Neural crest cell (in vitro differentiated cells): ENCODE results near the gene SLC6A19. TPM values are rescaled to one million over a fixed set of nuclear protein-coding genes. Genes with fewer than 3 reads are reported as not detected.
"Not testable (repeated sequence)": the region's sequence is repeated elsewhere in the genome, so short reads cannot be mapped to it uniquely, and the experiment has no call there.

Experiments
- DNase-seq: peaks from one replicate; pipeline ENCODE4 v3.0.0; 2021; ENCODE audit warnings: low read depth, mixed read lengths, low spot score
- H3K27ac Mint-ChIP-seq: one replicate; pipeline ENCODE4 v1.8.0; 2021; ENCODE audit warnings: mild to moderate bottlenecking, mixed read lengths; ENCODE audit not compliant: unreplicated experiment
- H3K27me3 Mint-ChIP-seq: 2 replicates; pipeline ENCODE4 v1.8.0; 2021; ENCODE audit warnings: low read depth, mild to moderate bottlenecking, mixed read lengths
- H3K36me3 Mint-ChIP-seq: 2 replicates; pipeline ENCODE4 v1.8.0; 2021; ENCODE audit warnings: low read depth, mild to moderate bottlenecking, mixed read lengths
- H3K4me1 Mint-ChIP-seq: 2 replicates; pipeline ENCODE4 v1.8.0; 2021; ENCODE audit warnings: mixed read lengths
- H3K4me3 Mint-ChIP-seq: one replicate; pipeline ENCODE4 v1.8.0; 2021; ENCODE audit warnings: mild to moderate bottlenecking, mixed read lengths
- H3K9me3 Mint-ChIP-seq: 2 replicates; pipeline ENCODE4 v1.8.0; 2021; ENCODE audit warnings: mixed read lengths
- total RNA-seq: library from RNA; stranded (reverse); gene quantifications from 2 replicates; pipeline ENCODE4 v1.2.1, GENCODE V29; 2021
- TF ChIP-seq, protein P1 (sequence below): fragments of 200-600 bp; sonication (generic); conservative IDR thresholded peaks from 2 replicates; pipeline ENCODE4 v1.5.0; 2021; ENCODE audit warnings: antibody characterized with exemption, mild to moderate bottlenecking

SLC6A19 gene
- total RNA-seq, 1 donor from 2014 or later, result not detected

DNA sequence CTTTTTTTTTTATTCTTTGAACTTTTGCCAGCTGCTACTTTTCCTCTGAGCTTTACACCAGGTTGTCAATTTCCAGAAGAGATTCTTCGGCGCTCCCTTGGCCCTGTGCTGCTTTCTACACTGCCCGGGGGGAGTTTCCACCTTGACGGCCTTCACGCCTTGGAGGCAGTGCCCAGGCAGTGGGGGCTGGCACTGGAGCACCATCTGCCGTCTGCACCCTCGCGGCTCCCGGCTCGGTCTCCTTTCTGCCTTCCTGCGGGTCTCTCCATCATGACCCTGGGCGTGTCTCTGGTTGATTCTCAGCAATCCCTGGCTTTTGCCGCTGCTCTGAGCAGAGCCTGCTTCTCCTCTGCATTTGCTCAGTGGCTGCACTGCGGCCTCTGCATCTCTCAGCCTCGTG lies 26.7 kb downstream of the SLC6A19 start:
- DNase-seq, result no peak
- no peaks in the 10 kb centered on the region for H3K9me3 Mint-ChIP-seq
- no peaks in the 10 kb centered on the region for H3K4me1 Mint-ChIP-seq
- no peaks in the 10 kb centered on the region for H3K27me3 Mint-ChIP-seq
- TF ChIP-seq, protein P1, sequence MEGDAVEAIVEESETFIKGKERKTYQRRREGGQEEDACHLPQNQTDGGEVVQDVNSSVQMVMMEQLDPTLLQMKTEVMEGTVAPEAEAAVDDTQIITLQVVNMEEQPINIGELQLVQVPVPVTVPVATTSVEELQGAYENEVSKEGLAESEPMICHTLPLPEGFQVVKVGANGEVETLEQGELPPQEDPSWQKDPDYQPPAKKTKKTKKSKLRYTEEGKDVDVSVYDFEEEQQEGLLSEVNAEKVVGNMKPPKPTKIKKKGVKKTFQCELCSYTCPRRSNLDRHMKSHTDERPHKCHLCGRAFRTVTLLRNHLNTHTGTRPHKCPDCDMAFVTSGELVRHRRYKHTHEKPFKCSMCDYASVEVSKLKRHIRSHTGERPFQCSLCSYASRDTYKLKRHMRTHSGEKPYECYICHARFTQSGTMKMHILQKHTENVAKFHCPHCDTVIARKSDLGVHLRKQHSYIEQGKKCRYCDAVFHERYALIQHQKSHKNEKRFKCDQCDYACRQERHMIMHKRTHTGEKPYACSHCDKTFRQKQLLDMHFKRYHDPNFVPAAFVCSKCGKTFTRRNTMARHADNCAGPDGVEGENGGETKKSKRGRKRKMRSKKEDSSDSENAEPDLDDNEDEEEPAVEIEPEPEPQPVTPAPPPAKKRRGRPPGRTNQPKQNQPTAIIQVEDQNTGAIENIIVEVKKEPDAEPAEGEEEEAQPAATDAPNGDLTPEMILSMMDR, result no peak
- no peaks in the 10 kb centered on the region for H3K36me3 Mint-ChIP-seq
- no peak overlapping the region for H3K27ac Mint-ChIP-seq
- no peak overlapping the region for H3K4me3 Mint-ChIP-seq

DNA sequence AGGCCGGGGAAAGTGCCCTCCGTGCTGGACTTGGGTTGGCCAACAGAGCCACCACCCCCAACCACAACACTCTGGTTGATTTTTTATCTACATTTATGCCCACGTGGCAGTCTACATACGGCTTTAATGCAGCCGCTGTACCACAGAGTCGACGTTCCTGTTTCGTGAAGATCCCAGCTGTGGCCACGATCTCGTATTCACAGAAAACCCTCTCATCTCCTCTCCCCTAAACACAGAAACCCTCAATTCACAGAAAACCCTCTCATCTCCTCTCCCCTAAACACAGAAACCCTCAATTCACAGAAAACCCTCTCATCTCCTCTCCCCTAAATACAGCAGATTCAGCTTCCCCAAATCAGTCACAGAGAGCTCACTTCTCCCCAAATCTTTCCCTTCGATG lies 27.6 kb downstream of the SLC6A19 start:
- H3K4me1 Mint-ChIP-seq, H3K4me3 Mint-ChIP-seq, H3K36me3 Mint-ChIP-seq, DNase-seq, H3K9me3 Mint-ChIP-seq, H3K27me3 Mint-ChIP-seq: not testable (repeated sequence)
- H3K27ac Mint-ChIP-seq, result peak overlapping the region; percentile 57

DNA sequence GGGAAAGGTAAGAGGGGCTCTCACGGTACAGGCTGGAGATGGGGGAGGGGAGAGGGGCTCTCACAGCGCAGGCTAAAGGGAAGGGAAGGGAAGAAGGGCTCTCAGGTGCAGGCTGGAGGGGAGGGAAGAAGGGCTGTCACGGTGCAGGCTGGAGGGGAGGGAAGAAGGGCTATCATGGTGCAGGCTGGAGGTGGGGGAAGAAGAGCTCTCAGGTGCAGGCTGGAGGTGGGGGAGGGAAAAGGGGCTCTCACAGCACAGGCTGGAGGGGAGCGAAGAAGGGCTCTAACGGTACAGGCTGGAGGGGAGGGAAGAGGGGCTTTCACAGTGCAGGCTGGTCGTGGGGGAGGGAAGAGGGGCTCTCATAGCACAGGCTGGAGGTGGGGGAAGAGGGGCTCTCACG lies 28.4 kb downstream of the SLC6A19 start:
- Mint-ChIP-seq H3K4me3 (no peak overlapping the region), H3K27me3 (no peaks in the 10 kb centered on the region), H3K36me3 (no peaks in the 10 kb centered on the region), H3K4me1 (no peaks in the 10 kb centered on the region), H3K9me3 (no peaks in the 10 kb centered on the region), H3K27ac (no peak overlapping the region)
- DNase-seq, result no peak
- TF ChIP-seq, protein P1, result no peak

DNA sequence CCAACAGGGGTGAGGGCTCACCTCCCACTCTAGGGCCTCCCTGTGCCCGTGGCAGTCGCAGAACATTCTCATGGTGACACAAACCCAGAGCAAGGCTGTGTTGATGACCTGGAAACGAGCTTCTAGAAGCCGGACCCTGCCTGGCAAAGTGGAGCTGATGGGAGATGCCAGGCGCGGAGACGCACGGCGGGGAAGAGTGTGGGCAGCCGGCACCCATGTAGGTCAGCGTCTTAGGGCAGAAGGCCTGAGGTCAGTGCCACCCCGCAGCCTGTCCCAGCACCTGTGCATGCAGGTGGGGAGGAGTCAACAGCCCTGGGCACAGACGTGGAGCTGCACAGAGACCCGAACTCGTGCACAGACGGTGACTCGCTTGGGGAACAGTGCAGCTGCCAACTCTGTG lies 29.2 kb downstream of the SLC6A19 start:
- no peak overlapping the region for H3K4me3 Mint-ChIP-seq

DNA sequence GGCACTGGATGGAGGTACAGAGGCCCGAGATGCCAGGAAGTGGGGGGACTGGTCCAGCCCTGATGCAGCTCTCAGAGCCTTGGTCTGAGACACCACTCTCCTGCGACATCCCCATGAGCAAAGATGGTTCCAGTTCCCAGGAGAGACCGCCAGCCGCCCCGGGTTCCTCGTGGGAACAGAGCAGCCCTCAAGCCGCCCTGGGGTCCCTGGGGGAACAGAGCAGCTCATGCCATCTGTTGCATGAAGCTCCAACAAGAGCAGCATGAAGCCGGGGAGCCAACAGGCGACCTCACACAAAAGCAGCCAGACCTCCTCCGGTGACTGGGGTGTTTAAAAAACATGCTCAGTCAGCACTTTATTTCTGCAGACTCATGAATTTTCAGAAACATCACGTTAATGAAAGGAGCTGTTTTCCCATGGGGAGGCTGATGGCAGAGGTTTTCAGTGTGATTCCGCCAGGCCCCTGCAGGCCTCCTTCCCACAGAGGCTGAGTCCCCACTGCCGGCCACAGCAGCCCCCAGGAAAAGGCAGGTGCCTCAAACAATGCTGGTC lies 30.0 kb downstream of the SLC6A19 start:
- no peak for DNase-seq
- Mint-ChIP-seq H3K9me3 (no peaks in the 10 kb centered on the region), H3K36me3 (no peaks in the 10 kb centered on the region), H3K27me3 (no peaks in the 10 kb centered on the region), H3K4me3 (no peak overlapping the region), H3K4me1 (no peaks in the 10 kb centered on the region), H3K27ac (no peak overlapping the region)
- TF ChIP-seq, protein P1, result no peak

More for the DNA sequence above, 29.2 kb downstream of the SLC6A19 start:
- TF ChIP-seq, protein P1, result no peak
- no peak for DNase-seq
- H3K27ac Mint-ChIP-seq, result no peak overlapping the region
- H3K27me3 Mint-ChIP-seq, result no peaks in the 10 kb centered on the region
- no peaks in the 10 kb centered on the region for H3K36me3 Mint-ChIP-seq
- no peaks in the 10 kb centered on the region for H3K9me3 Mint-ChIP-seq
- H3K4me1 Mint-ChIP-seq, result no peaks in the 10 kb centered on the region

DNA sequence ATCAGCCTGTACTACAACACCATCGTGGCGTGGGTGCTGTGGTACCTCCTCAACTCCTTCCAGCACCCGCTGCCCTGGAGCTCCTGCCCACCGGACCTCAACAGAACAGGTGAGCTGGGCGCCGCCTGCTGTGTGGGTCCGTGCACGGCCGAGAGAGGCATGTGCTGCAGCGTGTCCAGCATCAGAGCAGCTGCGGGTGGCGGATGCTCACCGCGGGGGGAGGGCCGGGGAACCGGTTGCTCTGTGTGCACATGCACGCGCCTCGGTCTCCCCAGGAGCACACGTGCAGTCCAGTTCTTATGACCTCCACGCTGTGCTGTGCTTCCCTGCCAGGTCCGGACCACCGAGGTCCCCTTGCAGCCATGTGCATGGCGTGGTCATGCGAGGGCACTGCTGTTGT lies 31.4 kb downstream of the SLC6A19 start:
- no peak for DNase-seq
- TF ChIP-seq, protein P1, result no peak
- Mint-ChIP-seq H3K4me1 (no peaks in the 10 kb centered on the region), H3K4me3 (no peak overlapping the region), H3K27ac (no peak overlapping the region), H3K36me3 (no peaks in the 10 kb centered on the region), H3K9me3 (no peaks in the 10 kb centered on the region), H3K27me3 (no peaks in the 10 kb centered on the region)
